RWPE2 (cell line): ENCODE results near the gene ODC1.

ENCODE experiments used
- ATAC-seq: fragments of 200-7000 bp; cut with Tn5 transposase; 3 replicates; pipeline ENCODE4 v1.9.1; 2021; ENCODE audit warnings: low read depth
- DNase-seq: peaks from one replicate; pipeline ENCODE4 v3.0.0-alpha.2; 2020; ENCODE audit warnings: low spot score
- H3K27ac ChIP-seq: fragments of 450-650 bp; 2 replicates; pipeline ENCODE4 v1.5.1; 2017; ENCODE audit warnings: mild to moderate bottlenecking; ENCODE audit not compliant: poor library complexity, severe bottlenecking
- H3K27me3 ChIP-seq: fragments of 250-450 bp; sonication (Bioruptor Pico); 2 replicates; pipeline ENCODE4 v1.5.1; 2021; ENCODE audit warnings: mild to moderate bottlenecking, moderate library complexity; ENCODE audit not compliant: insufficient read depth, poor library complexity, severe bottlenecking
- H3K36me3 ChIP-seq: fragments of 250-450 bp; sonication (Bioruptor Pico); 2 replicates; pipeline ENCODE4 v1.5.1; 2020; ENCODE audit warnings: low read depth, mild to moderate bottlenecking, moderate library complexity
- H3K4me1 ChIP-seq: fragments of 250-450 bp; sonication (Bioruptor Pico); 2 replicates; pipeline ENCODE4 v1.5.1; 2021; ENCODE audit warnings: mild to moderate bottlenecking, moderate library complexity; ENCODE audit not compliant: insufficient read depth, poor library complexity, severe bottlenecking
- H3K4me3 ChIP-seq: fragments of 250-450 bp; sonication (Bioruptor Pico); 2 replicates; pipeline ENCODE4 v1.5.1; 2021; ENCODE audit warnings: mild to moderate bottlenecking, moderate library complexity; ENCODE audit not compliant: severe bottlenecking
- H3K9me3 ChIP-seq: fragments of 250-450 bp; sonication (Bioruptor Pico); 2 replicates; pipeline ENCODE4 v1.5.1; 2021; ENCODE audit warnings: mild to moderate bottlenecking, moderate library complexity; ENCODE audit not compliant: severe bottlenecking
- TF ChIP-seq, protein P1 (sequence below): fragments of 450-650 bp; IDR thresholded peaks from one replicate; pipeline ENCODE4 v1.5.1; 2017; ENCODE audit warnings: mild to moderate bottlenecking, moderate library complexity; ENCODE audit not compliant: poor library complexity, severe bottlenecking

ODC1 gene

DNA sequence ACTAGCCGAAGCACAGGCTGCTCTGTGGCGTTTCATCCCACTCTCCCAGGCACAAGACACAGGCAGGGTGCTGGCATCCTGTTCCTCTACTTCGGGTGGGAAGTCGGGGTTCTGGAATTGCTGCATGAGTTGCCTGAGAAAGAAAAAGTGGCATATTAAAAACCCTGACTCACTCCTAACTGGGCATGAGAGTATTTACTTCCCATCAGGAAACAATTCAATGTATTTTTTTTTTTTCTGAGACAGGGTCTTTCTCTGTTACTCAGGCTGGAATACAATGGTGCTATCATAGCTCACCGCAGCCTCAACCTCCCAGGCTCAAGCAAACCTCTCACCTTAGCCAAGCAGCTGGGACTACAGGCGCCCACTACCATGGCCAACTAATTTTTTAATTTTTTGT, 7.4 kb downstream of the ODC1 start:
- no peak overlapping the region for H3K27ac ChIP-seq
- no peaks in the 10 kb centered on the region for H3K9me3 ChIP-seq
- no peaks in the 10 kb centered on the region for H3K27me3 ChIP-seq
- H3K4me3 ChIP-seq: no peak overlapping the region
- no peak for ATAC-seq
- TF ChIP-seq, protein P1, sequence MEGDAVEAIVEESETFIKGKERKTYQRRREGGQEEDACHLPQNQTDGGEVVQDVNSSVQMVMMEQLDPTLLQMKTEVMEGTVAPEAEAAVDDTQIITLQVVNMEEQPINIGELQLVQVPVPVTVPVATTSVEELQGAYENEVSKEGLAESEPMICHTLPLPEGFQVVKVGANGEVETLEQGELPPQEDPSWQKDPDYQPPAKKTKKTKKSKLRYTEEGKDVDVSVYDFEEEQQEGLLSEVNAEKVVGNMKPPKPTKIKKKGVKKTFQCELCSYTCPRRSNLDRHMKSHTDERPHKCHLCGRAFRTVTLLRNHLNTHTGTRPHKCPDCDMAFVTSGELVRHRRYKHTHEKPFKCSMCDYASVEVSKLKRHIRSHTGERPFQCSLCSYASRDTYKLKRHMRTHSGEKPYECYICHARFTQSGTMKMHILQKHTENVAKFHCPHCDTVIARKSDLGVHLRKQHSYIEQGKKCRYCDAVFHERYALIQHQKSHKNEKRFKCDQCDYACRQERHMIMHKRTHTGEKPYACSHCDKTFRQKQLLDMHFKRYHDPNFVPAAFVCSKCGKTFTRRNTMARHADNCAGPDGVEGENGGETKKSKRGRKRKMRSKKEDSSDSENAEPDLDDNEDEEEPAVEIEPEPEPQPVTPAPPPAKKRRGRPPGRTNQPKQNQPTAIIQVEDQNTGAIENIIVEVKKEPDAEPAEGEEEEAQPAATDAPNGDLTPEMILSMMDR: no peak
- peaks cover 61% of the 10 kb centered on the region for H3K36me3 ChIP-seq
- no peak for DNase-seq
- peaks cover 8% of the 10 kb centered on the region for H3K4me1 ChIP-seq

DNA sequence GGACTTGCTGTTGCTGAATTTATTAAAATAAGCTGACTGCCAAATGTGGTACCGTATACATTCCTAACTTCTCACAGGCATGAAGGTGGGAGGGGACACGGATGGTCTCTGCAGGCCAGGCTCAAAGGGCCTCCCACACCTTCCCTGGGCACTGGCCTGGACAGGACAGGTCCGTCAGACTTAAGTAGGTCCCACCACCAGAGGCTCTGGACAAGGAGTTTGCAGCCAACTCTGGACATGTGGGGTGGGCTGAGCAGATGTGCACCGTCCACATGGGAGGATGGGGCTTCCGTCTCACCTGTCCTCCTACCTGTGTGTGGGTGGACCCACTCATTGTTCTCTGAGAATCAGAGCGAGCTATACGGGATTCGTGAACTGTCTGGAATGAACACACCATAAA, 8.2 kb downstream of the ODC1 start:
- H3K27me3 ChIP-seq: no peaks in the 10 kb centered on the region
- ATAC-seq (no peak), DNase-seq (no peak)
- TF ChIP-seq, protein P1: no peak
- no peaks in the 10 kb centered on the region for H3K9me3 ChIP-seq
- H3K36me3 ChIP-seq: peaks cover 55% of the 10 kb centered on the region
- peaks cover under 1% of the 10 kb centered on the region for H3K4me1 ChIP-seq
- H3K27ac ChIP-seq: no peak overlapping the region
- no peak overlapping the region for H3K4me3 ChIP-seq

DNA sequence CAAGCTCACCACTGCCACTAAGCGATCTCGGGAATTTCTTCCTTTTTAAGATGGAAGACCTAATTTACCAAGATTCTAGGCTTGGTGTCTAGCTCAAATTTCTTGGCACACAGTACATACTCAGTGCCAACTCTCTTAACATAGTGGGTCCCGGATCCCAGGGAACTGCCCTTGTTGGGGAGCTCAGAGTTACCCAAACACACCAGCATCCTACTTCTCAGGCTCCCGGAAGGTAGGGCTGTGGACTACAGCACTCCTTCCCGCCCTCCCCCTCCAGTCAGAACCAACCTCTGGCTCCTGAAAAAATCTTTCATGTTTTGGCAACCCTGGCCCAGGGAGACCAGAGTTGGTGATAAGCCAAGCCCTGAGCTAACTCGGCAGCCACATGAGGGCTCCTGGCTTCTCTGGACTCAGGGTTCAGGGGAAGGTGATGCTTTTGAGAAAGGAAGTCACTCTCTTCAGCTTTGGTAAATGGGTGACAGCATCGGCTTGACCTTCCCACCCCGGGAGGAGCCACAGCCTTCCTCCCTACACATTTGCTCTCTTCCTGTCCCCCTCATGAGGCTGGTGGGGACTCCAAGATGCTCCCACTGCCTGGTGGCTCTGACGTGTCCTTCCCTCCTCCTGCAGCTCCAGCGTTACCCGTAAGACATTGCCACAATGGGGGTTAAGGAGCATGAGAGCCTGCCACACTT, 8.8 kb downstream of the ODC1 start:
- DNase-seq (no peak), ATAC-seq (no peak; the same call in 2 of the 3 replicates)
- no peaks in the 10 kb centered on the region for H3K27me3 ChIP-seq
- no peak overlapping the region for H3K4me3 ChIP-seq
- H3K27ac ChIP-seq: no peak overlapping the region
- peaks cover 49% of the 10 kb centered on the region for H3K36me3 ChIP-seq
- H3K4me1 ChIP-seq: no peaks in the 10 kb centered on the region
- no peaks in the 10 kb centered on the region for H3K9me3 ChIP-seq
- TF ChIP-seq, protein P1: no peak

DNA sequence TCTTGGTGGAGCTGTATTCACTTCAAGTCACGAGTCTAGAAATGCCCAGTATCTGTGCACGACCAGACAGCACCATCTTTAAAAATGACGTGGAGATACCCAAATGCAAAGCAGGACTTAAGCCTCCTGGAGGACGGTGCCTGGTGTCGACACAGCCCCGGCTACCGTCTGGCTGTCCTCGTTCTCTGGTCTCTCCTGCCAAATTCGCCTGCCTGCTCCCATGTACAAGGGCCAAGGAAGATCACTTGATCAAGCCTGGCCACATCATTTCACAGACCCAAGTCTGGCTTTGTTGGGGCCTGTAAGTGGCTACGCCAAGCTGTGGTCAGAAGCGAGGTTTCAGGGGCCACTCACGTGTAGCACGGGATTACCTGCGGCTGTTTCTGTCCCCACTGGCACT, 9.4 kb downstream of the ODC1 start:
- H3K36me3 ChIP-seq: peaks cover 42% of the 10 kb centered on the region
- DNase-seq (no peak), ATAC-seq (no peak)
- no peaks in the 10 kb centered on the region for H3K4me1 ChIP-seq
- H3K4me3 ChIP-seq: no peak overlapping the region
- no peak overlapping the region for H3K27ac ChIP-seq
- no peaks in the 10 kb centered on the region for H3K9me3 ChIP-seq
- TF ChIP-seq, protein P1: no peak
- H3K27me3 ChIP-seq: no peaks in the 10 kb centered on the region

DNA sequence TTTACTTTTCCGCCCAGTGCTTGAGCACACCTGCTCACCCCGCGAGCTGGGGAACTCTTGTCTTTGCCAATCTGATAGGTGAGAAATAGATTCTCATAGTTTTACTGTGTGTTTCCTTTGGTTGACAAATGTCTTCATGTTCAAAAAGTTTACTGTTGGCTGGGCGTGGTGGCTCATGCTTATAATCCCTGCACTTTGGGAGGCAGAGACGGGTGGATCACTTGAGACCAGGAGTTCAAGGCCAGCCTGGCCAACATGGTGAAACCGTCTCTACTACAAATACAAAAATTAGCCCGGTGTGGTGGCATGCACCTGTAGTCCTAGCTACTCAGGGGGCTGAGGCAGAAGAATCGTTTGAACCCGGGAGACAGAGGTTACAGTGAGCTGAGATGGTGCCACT, 10.3 kb downstream of the ODC1 start:
- DNase-seq (no peak), ATAC-seq (no peak)
- TF ChIP-seq, protein P1: no peak
- Histone ChIP-seq H3K4me1 (no peaks in the 10 kb centered on the region), H3K27ac (no peak overlapping the region), H3K4me3 (no peak overlapping the region), H3K27me3 (no peaks in the 10 kb centered on the region), H3K36me3 (peaks cover 33% of the 10 kb centered on the region), H3K9me3 (no peaks in the 10 kb centered on the region)
